Activated CD8-positive, alpha-beta memory T cell treated with anti-CD3 and anti-CD28 coated beads, Interleukin-2, amount 50 U/mL, for 4 hours (primary cell): ENCODE data around the gene UTP25.
"Not testable (repeated sequence)": the region's sequence is repeated elsewhere in the genome, so short reads cannot be mapped to it uniquely, and the experiment has no call there.

ENCODE experiments used
- DNase-seq: peaks from one replicate; pipeline ENCODE4 v3.0.0-alpha.2; 2020

Gene UTP25

GRCh38 chr1:209827384-209828262, at the start of gene UTP25:
UTP25 (plus strand) TSS chr1:209827972; CDS start chr1:209828064, 92 bp downstream.
- peak; percentile 92 for DNase-seq

- no peak for DNase-seq
Observed at GRCh38 chr1:209778102-209778501, 49.7 kb upstream of the UTP25 start.

GRCh38 chr1:209780268-209780667, 47.5 kb upstream of the UTP25 start:
- DNase-seq = no peak

GRCh38 chr1:209783386-209783785, 44.4 kb upstream of the UTP25 start:
- DNase-seq = no peak

GRCh38 chr1:209784265-209785169, 43.3 kb upstream of the UTP25 start, which contains the start of gene C1orf74:
C1orf74 (minus strand) TSS chr1:209784559; CDS start chr1:209783634, 925 bp downstream.
- peak; percentile 100 for DNase-seq

- DNase-seq = no peak
Observed at GRCh38 chr1:209785592-209785991, 42.2 kb upstream of the UTP25 start.

GRCh38 chr1:209786146-209786545, 41.6 kb upstream of the UTP25 start:
- DNase-seq = no peak

GRCh38 chr1:209787551-209787950, 40.2 kb upstream of the UTP25 start:
- DNase-seq = no peak

GRCh38 chr1:209789245-209789644, 38.5 kb upstream of the UTP25 start:
- DNase-seq = no peak

GRCh38 chr1:209790286-209791193, 37.2 kb upstream of the UTP25 start:
- DNase-seq = no peak

- no peak for DNase-seq
Observed at GRCh38 chr1:209791920-209792319, 35.9 kb upstream of the UTP25 start.

GRCh38 chr1:209793711-209794110, 34.1 kb upstream of the UTP25 start:
- DNase-seq = not testable (repeated sequence)

GRCh38 chr1:209797978-209798639, 29.7 kb upstream of the UTP25 start:
- no peak for DNase-seq

- DNase-seq = no peak
Observed at GRCh38 chr1:209800984-209801834, 26.6 kb upstream of the UTP25 start.

- no peak for DNase-seq
Observed at GRCh38 chr1:209802117-209802779, 25.5 kb upstream of the UTP25 start.

GRCh38 chr1:209802780-209803152, 25.0 kb upstream of the UTP25 start:
- DNase-seq = no peak

GRCh38 chr1:209803568-209803967, 24.2 kb upstream of the UTP25 start:
- no peak for DNase-seq

GRCh38 chr1:209805341-209805781, 22.4 kb upstream of the UTP25 start:
- DNase-seq = no peak

- DNase-seq = peak; percentile 78
Observed at GRCh38 chr1:209805875-209806760, 21.7 kb upstream of the UTP25 start, which contains the start of gene IRF6. IRF6 (minus strand) TSS chr1:209806142; CDS start chr1:209801413, 4,729 bp downstream.
